AG08396 (cell line): Measurements from ENCODE around the gene MRPL1.

ENCODE experiments used
- DNase-seq: peaks from one replicate; pipeline ENCODE4 v3.0.0; 2012; ENCODE audit warnings: low spot score, mixed read lengths

The MRPL1 gene

GRCh38 chr4:77862478-77863216 lies at the start of gene MRPL1:
Gene MRPL1, plus strand, starts transcription at chr4:77862830. Its CDS starts 19 bp downstream, at chr4:77862849.
- DNase-seq: peak; percentile 86

- no peak for DNase-seq
Observed at GRCh38 chr4:77815636-77816035, 47.0 kb upstream of the MRPL1 start.

GRCh38 chr4:77816546-77816945 lies 46.1 kb upstream of the MRPL1 start:
- no peak for DNase-seq

- peak; percentile 7 for DNase-seq
Observed at GRCh38 chr4:77817304-77818072, 45.1 kb upstream of the MRPL1 start.

GRCh38 chr4:77818073-77818601 lies 44.5 kb upstream of the MRPL1 start:
- DNase-seq: peak; percentile 85

- peak; percentile 72 for DNase-seq
Observed at GRCh38 chr4:77818602-77819403, 43.8 kb upstream of the MRPL1 start, which contains the start of gene CNOT6L. Gene CNOT6L, minus strand, starts transcription at chr4:77819368. Its CDS starts 60 bp downstream, at chr4:77819308.

- DNase-seq: peak; percentile 39
Observed at GRCh38 chr4:77819404-77819842, 43.2 kb upstream of the MRPL1 start.

- peak; percentile 93 for DNase-seq
Observed at GRCh38 chr4:77819843-77820648, 42.6 kb upstream of the MRPL1 start.

- no peak for DNase-seq
Observed at GRCh38 chr4:77820649-77821561, 41.7 kb upstream of the MRPL1 start.

GRCh38 chr4:77821775-77822174 lies 40.9 kb upstream of the MRPL1 start:
- no peak for DNase-seq

GRCh38 chr4:77826275-77826674 lies 36.4 kb upstream of the MRPL1 start:
- DNase-seq: no peak

- no peak for DNase-seq
Observed at GRCh38 chr4:77827343-77827742, 35.3 kb upstream of the MRPL1 start.

GRCh38 chr4:77833126-77833724 lies 29.4 kb upstream of the MRPL1 start:
- no peak for DNase-seq

GRCh38 chr4:77834403-77834802 lies 28.2 kb upstream of the MRPL1 start:
- DNase-seq: no peak

- DNase-seq: no peak
Observed at GRCh38 chr4:77843628-77844027, 19.0 kb upstream of the MRPL1 start.

GRCh38 chr4:77844363-77844762 lies 18.3 kb upstream of the MRPL1 start:
- no peak for DNase-seq

- DNase-seq: no peak
Observed at GRCh38 chr4:77845400-77845799, 17.2 kb upstream of the MRPL1 start.

- DNase-seq: no peak
Observed at GRCh38 chr4:77845929-77846328, 16.7 kb upstream of the MRPL1 start.

- DNase-seq: no peak
Observed at GRCh38 chr4:77848508-77848907, 14.1 kb upstream of the MRPL1 start.
